Mucosa of descending colon (tissue), 3 donors: ENCODE measurements around the gene DGKD. TPM values are rescaled to one million over a fixed set of nuclear protein-coding genes. Genes with fewer than 3 reads are reported as not detected.
A peak's percentile ranks its signal among the peaks of the same experiment; 100 is the strongest.

Source experiments
- ATAC-seq: fragments of 200-7000 bp; cut with Tn5 transposase; one replicate; pipeline ENCODE4 v1.9.1; 2020; ENCODE audit warnings: mild to moderate bottlenecking, moderate library complexity
- DNase-seq, 3 donors: peaks; one replicate each; pipeline ENCODE4 v3.0.0-alpha.2; 2020
- H3K36me3 ChIP-seq: fragments of 200-600 bp; one replicate; pipeline ENCODE4 v1.8.0; 2021; ENCODE audit warnings: low read depth, mild to moderate bottlenecking
- H3K4me1 ChIP-seq: fragments of 200-600 bp; one replicate; pipeline ENCODE4 v1.8.0; 2021; ENCODE audit warnings: low read depth, mild to moderate bottlenecking
- H3K4me3 ChIP-seq: fragments of 200-600 bp; one replicate; pipeline ENCODE4 v1.8.0; 2021; ENCODE audit warnings: mild to moderate bottlenecking
- H3K9me3 ChIP-seq: fragments of 200-600 bp; one replicate; pipeline ENCODE4 v1.8.0; 2021; ENCODE audit warnings: mild to moderate bottlenecking
- intact Hi-C, 2 donors: fragments of 100-400 bp; cut with DNase I in 1 of 2; cut with micrococcal nuclease in 1 of 2; formaldehyde crosslinking; loops; one replicate each; pipeline versions ENCODE4 v1.11.0 to v1.11.1; 2022; cut with DNase I, micrococcal nuclease
- total RNA-seq, 3 donors: library from RNA; stranded (reverse); fragmentation: NEBNext Ultra II Directional in 2 of 3; extraction: Animal tissue kit (Norgen Biotek cat#: 25700) in 2 of 3; gene quantifications; one replicate each; pipeline versions ENCODE4 v1.2.1 to v1.2.4, GENCODE V29; 2021 to 2023
- TF ChIP-seq, protein P1 (sequence below): fragments of 200-600 bp; IDR thresholded peaks from one replicate; pipeline ENCODE4 v1.8.0; 2022; ENCODE audit warnings: antibody characterized with exemption, mild to moderate bottlenecking
- donor health status: DM: no; HTN: no; CAD: no; lungs with moderate emphysema.
- donor health status: DM: no; HTN: no; CAD: no.
- donor health status: DM: no; HTN: yes; CAD: no.

DGKD gene
- total RNA-seq, 3 donors from 2014 or later, result 81.8 to 159 (median 102) TPM

DNA sequence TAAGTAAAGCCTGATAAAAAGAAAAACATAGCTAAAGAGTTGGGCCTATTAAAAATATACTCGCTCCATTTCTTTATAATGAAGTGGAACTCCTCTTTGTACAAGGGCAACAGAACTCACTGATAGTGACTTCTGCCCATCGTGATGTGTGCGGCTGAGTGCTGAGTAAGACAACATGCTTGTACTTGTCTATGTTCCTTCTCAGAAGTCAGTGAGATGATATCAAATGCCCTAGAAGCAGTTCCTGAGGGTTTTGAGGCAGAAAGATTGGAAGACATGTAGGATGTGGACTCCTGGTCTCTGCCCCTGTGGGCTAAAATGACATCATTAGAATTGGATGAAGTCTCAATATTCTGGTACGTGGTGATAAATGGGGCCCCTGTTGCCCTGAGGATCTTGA is 138.5 kb downstream of the DGKD start:
- no peaks in the 10 kb centered on the region for H3K36me3 ChIP-seq
- intact Hi-C loops, result no loop called here
- no peak for ATAC-seq
- no peak for DNase-seq
- no peaks in the 10 kb centered on the region for H3K4me1 ChIP-seq
- TF ChIP-seq, protein P1, sequence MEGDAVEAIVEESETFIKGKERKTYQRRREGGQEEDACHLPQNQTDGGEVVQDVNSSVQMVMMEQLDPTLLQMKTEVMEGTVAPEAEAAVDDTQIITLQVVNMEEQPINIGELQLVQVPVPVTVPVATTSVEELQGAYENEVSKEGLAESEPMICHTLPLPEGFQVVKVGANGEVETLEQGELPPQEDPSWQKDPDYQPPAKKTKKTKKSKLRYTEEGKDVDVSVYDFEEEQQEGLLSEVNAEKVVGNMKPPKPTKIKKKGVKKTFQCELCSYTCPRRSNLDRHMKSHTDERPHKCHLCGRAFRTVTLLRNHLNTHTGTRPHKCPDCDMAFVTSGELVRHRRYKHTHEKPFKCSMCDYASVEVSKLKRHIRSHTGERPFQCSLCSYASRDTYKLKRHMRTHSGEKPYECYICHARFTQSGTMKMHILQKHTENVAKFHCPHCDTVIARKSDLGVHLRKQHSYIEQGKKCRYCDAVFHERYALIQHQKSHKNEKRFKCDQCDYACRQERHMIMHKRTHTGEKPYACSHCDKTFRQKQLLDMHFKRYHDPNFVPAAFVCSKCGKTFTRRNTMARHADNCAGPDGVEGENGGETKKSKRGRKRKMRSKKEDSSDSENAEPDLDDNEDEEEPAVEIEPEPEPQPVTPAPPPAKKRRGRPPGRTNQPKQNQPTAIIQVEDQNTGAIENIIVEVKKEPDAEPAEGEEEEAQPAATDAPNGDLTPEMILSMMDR, result no peak
- H3K4me3 ChIP-seq, result no peak overlapping the region
- H3K9me3 ChIP-seq, result no peaks in the 10 kb centered on the region

DNA sequence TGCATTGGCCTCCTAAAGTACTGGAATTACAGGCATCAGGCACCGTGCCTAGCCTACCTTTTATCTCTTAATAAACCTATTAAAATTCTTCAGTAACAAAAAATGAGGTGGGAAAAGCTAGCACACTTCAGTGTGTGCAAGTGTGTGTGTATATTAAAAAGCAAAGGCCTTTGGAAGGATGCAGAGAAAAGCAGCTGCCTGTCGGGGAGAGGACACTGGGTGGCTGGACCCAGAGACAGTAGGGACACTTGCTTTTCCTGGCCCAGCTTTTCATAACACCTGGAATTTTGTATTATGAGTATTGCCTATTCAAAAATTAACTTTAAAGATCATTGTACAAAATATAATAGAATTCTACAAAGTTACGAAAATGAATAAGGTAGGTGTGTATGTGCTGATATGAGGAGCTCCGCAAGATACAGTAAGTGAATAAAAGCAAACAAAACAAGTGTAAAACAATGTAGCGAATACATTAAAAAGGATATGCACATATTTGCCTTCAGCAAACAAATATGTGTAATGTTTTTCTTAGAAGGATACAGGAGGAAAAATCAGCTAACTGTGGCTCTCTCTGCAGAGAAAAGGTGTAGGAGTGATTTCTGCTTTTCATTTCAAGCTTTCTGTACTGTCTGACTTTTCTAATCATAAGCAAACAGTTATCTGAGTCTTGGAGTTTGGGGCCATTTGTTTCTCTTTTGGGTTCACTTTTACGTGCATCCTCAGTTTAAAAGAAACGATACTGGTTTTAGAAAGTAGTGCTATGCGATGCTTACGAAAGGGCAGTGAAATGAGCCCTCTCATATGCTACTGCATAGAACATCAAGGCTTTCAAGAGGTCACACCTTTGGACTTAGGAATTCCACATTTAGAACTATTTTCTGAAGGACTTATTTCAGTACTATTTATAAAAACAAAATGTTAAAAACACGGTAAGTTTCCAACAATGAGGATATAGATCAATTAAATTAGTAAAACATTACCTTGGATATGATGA is 141.5 kb downstream of the DGKD start:
- Histone ChIP-seq H3K9me3 (no peaks in the 10 kb centered on the region), H3K4me3 (no peak overlapping the region), H3K36me3 (peaks cover 6% of the 10 kb centered on the region), H3K4me1 (no peaks in the 10 kb centered on the region)
- TF ChIP-seq, protein P1, result no peak
- DNase-seq, result no peak
- intact Hi-C loops, result no loop called here
- ATAC-seq, result no peak

DNA sequence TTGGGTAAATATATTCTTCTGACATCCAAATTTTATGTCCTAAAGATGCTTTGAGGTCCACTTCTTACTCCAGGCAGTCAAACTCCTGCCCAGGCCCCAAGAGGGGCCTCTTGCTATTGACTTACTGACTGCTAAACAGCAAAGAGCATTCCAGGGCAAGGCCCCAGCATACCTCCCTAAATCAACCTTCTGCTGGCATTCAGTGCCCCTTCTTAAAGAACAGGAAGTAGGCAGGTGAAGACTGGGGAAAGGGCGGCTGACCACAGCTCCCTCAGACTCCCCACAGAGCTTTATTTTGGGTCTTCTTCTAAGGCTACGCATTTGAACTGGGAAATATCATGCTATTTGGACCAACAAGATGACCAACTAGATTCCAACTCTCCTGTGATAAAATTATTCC is 143.4 kb downstream of the DGKD start:
- no peaks in the 10 kb centered on the region for H3K4me1 ChIP-seq
- H3K9me3 ChIP-seq, result no peaks in the 10 kb centered on the region
- peaks cover 6% of the 10 kb centered on the region for H3K36me3 ChIP-seq
- intact Hi-C loops, result no loop called here
- no peak overlapping the region for H3K4me3 ChIP-seq
- ATAC-seq, result no peak
- DNase-seq, result no peak
- TF ChIP-seq, protein P1, result no peak

DNA sequence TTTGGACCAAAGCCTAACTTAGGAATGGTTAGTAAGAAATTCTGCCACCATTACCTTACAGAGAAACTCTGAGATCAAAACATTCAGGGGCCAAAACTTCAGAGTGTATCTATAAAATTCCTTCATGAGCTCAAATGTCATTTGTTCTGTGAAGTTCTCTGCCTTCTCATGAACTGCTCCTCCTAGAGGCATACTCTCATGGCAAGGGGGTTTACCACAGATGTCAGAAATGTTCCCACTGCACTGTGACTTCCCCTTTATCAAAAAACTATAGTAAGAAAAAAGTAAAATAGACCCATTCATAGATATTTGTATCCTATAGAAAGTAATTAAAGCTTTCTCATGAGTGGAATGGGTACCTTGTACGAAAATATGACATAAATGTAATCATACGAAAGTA is 143.8 kb downstream of the DGKD start:
- intact Hi-C loops, result no loop called here
- TF ChIP-seq, protein P1, result no peak
- Histone ChIP-seq H3K4me3 (no peak overlapping the region), H3K4me1 (no peaks in the 10 kb centered on the region), H3K9me3 (peaks cover 2% of the 10 kb centered on the region), H3K36me3 (peaks cover 6% of the 10 kb centered on the region)
- ATAC-seq (no peak), DNase-seq (no peak)

DNA sequence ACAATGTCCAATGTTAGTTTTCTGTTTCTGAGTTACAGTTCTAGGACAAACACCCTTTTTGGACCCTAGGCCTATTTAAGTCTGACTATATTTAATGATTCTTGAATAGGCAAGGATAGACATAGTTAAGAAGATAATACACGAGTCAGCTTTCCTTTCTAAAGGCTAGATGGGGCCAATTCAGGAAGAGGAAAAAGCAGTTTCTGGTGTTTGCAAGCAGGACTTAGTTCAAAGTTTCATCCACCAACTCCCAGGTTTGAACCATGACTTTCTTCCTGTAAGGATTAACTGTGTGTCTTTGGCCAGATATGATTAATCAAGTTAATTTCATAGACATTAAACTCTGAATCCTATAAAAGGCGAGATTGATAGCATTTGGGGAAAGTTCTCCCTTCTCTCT is 145.6 kb downstream of the DGKD start:
- no peaks in the 10 kb centered on the region for H3K4me1 ChIP-seq
- peaks cover 6% of the 10 kb centered on the region for H3K36me3 ChIP-seq
- DNase-seq (no peak), ATAC-seq (peak; percentile 62)
- no peak overlapping the region for H3K4me3 ChIP-seq
- intact Hi-C loops, result no loop called here
- peaks cover 11% of the 10 kb centered on the region for H3K9me3 ChIP-seq
- TF ChIP-seq, protein P1, result no peak
